K562 (cell line): ENCODE results near the gene TAP2. TPM values are rescaled to one million over a fixed set of nuclear protein-coding genes. Genes with fewer than 3 reads are reported as not detected.

Source experiments
- CBX3 ChIP-seq, 2 experiments: IDR thresholded peaks; 1 replicate in 1 of 2; 2 replicates in 1 of 2; pipeline ENCODE4 v1.6.1; 2012; ENCODE audit warnings: inconsistent platforms in 2 of 2, low read length in 2 of 2, borderline replicate concordance in 1 of 2, control low read depth in 1 of 2
- FOSL1 ChIP-seq: fragments of 200-800 bp; sonication (Bioruptor generic); conservative IDR thresholded peaks from 2 replicates; pipeline ENCODE4 v1.6.1; 2016; ENCODE audit warnings: missing genetic modification characterization, missing compliant biosample characterization
- HDAC2 ChIP-seq: fragments of 450-650 bp; IDR thresholded peaks from 2 replicates; pipeline ENCODE4 v1.6.1; 2016; ENCODE audit warnings: mild to moderate bottlenecking
- HMGN3 ChIP-seq: IDR thresholded peaks from 2 replicates; pipeline ENCODE4 v1.6.1; 2011; ENCODE audit warnings: borderline replicate concordance, low read depth, mild to moderate bottlenecking, mixed read lengths, low read length; ENCODE audit not compliant: insufficient read length; ENCODE audit errors: extremely low read depth
- MIER1 ChIP-seq: fragments of 450-650 bp; IDR thresholded peaks from 2 replicates; pipeline ENCODE4 v1.6.1; 2016; ENCODE audit warnings: antibody characterized with exemption, mild to moderate bottlenecking, low read depth
- MTA3 ChIP-seq: fragments of 450-650 bp; formaldehyde crosslinking; IDR thresholded peaks from 2 replicates; pipeline ENCODE4 v1.6.1; 2017; ENCODE audit warnings: mild to moderate bottlenecking, borderline replicate concordance
- NCOA4 ChIP-seq: fragments of 450-650 bp; IDR thresholded peaks from 2 replicates; pipeline ENCODE4 v1.6.1; 2018; ENCODE audit warnings: mild to moderate bottlenecking; ENCODE audit not compliant: partially characterized antibody
- RBM17 ChIP-seq: fragments of 200-400 bp; formaldehyde crosslinking; IDR thresholded peaks from 2 replicates; pipeline ENCODE4 v1.6.1; 2017; ENCODE audit warnings: low read depth, mild to moderate bottlenecking, low read length, borderline replicate concordance
- RCOR1 ChIP-seq, 2 experiments: IDR thresholded peaks; 2 replicates each; pipeline ENCODE4 v1.6.1; 2012; ENCODE audit warnings: low read depth in 2 of 2, low read length in 2 of 2, borderline replicate concordance in 1 of 2, improper control_type of control experiment in 1 of 2
- STAT5A ChIP-seq: IDR thresholded peaks from 2 replicates; pipeline ENCODE4 v1.6.1; 2012; ENCODE audit warnings: low read length, inconsistent platforms, borderline replicate concordance
- STAT5B ChIP-seq: fragments of 250-450 bp; sonication (Bioruptor Pico); IDR thresholded peaks from 2 replicates; pipeline ENCODE4 v1.8.0; 2021; ENCODE audit warnings: mild to moderate bottlenecking, inconsistent platforms
- ZNF778 ChIP-seq: fragments of 450-650 bp; formaldehyde crosslinking; IDR thresholded peaks from 2 replicates; pipeline ENCODE4 v1.4.0; 2020; ENCODE audit warnings: mild to moderate bottlenecking, moderate library complexity
- polyA plus RNA-seq, 8 experiments: library from polyadenylated mRNA; depleted of rRNA in 4 of 8; stranded (reverse) in 5 of 8; unstranded in 3 of 8; fragments of >200 nt; fragmentation: Nextera tagmentation in 2 of 8; fragmentation: Illumina TruSeq in 1 of 8; extraction: Ambion mirVana in 2 of 8; extraction: Trizol in 1 of 8; gene quantifications; 2 replicates each; pipeline versions ENCODE4 v1.2.1 to v1.2.3, GENCODE V29; 2011 to 2014; ENCODE audit warnings: inconsistent platforms in 1 of 8, missing spikeins in 1 of 8
- total RNA-seq, 7 experiments: library from RNA; depleted of rRNA in 6 of 7; stranded (reverse); fragments of >200 nt in 6 of 7; fragmentation: Illumina TruSeq in 2 of 7; extraction: Trizol in 2 of 7; gene quantifications; 2 replicates each; pipeline versions ENCODE4 v1.2.1 to v1.2.3, GENCODE V29; 2011 to 2021; ENCODE audit warnings: low replicate concordance in 1 of 7
- TF ChIP-seq, protein P1 (sequence below): fragments of 450-650 bp; formaldehyde crosslinking; IDR thresholded peaks from 2 replicates; pipeline ENCODE4 v1.4.0; 2020; ENCODE audit warnings: mild to moderate bottlenecking, moderate library complexity
- TF ChIP-seq, protein P2 (sequence below), 2 experiments: fragments of 150-350 bp in 1 of 2; IDR thresholded peaks; 2 replicates each; pipeline ENCODE4 v1.6.1; 2012 to 2016; ENCODE audit warnings: low read depth in 2 of 2, low read length in 2 of 2, mild to moderate bottlenecking in 1 of 2, moderate library complexity in 1 of 2
- TF ChIP-seq, protein P3 (sequence below): sonication (generic); formaldehyde crosslinking; IDR thresholded peaks from 2 replicates; pipeline ENCODE4 v1.8.0; 2023; ENCODE audit warnings: mild to moderate bottlenecking, missing genetic modification reagents
- TF ChIP-seq, protein P4 (sequence below): fragments of 450-650 bp; IDR thresholded peaks from 2 replicates; pipeline ENCODE4 v1.6.1; 2017; ENCODE audit warnings: mild to moderate bottlenecking, moderate library complexity
- TF ChIP-seq, protein P5 (sequence below): fragments of 250-450 bp; sonication (Bioruptor Pico); IDR thresholded peaks from 2 replicates; pipeline ENCODE4 v1.5.1; 2021; ENCODE audit warnings: mild to moderate bottlenecking

The TAP2 gene
- total and polyA plus RNA-seq, 9 of the 15 experiments (the other 6 are each of a cell fraction or from before 2014, with no cell fraction given) = 2.0 to 53.5 (median 19.6) TPM

DNA sequence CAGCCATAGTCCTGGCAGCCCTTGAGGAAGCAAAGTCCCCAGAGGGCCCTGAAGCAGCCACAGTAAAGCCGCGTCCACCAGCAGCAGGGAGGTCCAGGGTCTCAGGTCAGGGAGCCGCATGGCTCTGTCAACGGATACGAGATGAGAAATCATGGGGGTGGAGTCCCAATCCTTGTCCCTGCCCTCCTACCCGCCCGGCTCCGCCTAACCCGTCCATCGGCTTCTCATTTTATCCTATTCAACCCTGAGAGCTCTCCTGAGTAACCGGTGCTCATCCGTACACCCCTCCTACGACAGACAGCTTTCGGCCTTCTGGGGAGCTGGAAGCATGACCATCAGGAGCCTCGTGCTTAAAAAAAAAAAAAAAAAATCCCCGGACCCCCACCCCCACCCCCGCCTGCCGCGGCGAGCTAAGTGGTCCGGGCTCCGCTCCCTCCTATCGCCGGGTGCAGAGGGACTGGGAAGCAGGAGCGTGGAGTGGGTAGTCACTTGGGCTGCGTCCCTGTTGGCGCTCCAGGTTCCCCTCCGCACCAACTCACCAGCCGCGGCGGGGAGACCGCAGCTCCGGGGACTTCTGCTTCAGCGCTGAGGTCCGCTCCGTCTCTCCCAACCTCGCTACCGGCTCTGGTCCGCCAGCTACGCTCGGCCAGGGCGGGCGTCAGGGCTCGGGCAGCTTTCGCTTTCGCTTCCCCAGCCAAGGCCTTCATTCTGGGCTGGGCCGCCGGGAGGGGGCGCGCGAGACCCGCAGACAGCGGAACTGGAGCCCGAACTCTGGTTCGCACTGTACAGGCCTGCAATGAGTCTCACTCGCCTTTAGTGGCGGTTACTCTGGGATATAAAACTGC lies at the start of gene TAP2 (continued):
- TF ChIP-seq, protein P1, sequence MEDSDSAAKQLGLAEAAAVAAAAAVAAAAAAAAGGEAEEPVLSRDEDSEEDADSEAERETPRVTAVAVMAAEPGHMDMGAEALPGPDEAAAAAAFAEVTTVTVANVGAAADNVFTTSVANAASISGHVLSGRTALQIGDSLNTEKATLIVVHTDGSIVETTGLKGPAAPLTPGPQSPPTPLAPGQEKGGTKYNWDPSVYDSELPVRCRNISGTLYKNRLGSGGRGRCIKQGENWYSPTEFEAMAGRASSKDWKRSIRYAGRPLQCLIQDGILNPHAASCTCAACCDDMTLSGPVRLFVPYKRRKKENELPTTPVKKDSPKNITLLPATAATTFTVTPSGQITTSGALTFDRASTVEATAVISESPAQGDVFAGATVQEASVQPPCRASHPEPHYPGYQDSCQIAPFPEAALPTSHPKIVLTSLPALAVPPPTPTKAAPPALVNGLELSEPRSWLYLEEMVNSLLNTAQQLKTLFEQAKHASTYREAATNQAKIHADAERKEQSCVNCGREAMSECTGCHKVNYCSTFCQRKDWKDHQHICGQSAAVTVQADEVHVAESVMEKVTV = peak; percentile 99
- TF ChIP-seq HMGN3 (peak; percentile 78), NCOA4 (no peak), ZNF778 (CRISPR knock-in tag) (no peak), STAT5B (CRISPR knock-in tag) (no peak), RBM17 (no peak), RCOR1 (IDR thresholded peaks at IDR 0.05; ENCODE audit: borderline replicate concordance in 1 of 2, low read depth in 2 of 2, low read length in 2 of 2) (peak in 1 of 2 experiments; percentile 72; a peak in 2 of 4 replicates), FOSL1 (tag) (no peak), MTA3 (peak; percentile 77), MIER1 (no peak), HDAC2 (no peak; the same call in 1 of the 2 replicates), STAT5A (no peak), CBX3 (IDR thresholded peaks at IDR 0.05; ENCODE audit: borderline replicate concordance in 1 of 2, low read length in 2 of 2) (0 out of 3 replicates have a peak, but pooled peaks of 1 of the 2 experiments have one; percentile 21)
- TF ChIP-seq, protein P2, sequence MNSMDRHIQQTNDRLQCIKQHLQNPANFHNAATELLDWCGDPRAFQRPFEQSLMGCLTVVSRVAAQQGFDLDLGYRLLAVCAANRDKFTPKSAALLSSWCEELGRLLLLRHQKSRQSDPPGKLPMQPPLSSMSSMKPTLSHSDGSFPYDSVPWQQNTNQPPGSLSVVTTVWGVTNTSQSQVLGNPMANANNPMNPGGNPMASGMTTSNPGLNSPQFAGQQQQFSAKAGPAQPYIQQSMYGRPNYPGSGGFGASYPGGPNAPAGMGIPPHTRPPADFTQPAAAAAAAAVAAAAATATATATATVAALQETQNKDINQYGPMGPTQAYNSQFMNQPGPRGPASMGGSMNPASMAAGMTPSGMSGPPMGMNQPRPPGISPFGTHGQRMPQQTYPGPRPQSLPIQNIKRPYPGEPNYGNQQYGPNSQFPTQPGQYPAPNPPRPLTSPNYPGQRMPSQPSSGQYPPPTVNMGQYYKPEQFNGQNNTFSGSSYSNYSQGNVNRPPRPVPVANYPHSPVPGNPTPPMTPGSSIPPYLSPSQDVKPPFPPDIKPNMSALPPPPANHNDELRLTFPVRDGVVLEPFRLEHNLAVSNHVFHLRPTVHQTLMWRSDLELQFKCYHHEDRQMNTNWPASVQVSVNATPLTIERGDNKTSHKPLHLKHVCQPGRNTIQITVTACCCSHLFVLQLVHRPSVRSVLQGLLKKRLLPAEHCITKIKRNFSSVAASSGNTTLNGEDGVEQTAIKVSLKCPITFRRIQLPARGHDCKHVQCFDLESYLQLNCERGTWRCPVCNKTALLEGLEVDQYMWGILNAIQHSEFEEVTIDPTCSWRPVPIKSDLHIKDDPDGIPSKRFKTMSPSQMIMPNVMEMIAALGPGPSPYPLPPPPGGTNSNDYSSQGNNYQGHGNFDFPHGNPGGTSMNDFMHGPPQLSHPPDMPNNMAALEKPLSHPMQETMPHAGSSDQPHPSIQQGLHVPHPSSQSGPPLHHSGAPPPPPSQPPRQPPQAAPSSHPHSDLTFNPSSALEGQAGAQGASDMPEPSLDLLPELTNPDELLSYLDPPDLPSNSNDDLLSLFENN (IDR thresholded peaks at IDR 0.05; ENCODE audit: low read depth in 2 of 2, low read length in 2 of 2) = no peak
- TF ChIP-seq, protein P3, sequence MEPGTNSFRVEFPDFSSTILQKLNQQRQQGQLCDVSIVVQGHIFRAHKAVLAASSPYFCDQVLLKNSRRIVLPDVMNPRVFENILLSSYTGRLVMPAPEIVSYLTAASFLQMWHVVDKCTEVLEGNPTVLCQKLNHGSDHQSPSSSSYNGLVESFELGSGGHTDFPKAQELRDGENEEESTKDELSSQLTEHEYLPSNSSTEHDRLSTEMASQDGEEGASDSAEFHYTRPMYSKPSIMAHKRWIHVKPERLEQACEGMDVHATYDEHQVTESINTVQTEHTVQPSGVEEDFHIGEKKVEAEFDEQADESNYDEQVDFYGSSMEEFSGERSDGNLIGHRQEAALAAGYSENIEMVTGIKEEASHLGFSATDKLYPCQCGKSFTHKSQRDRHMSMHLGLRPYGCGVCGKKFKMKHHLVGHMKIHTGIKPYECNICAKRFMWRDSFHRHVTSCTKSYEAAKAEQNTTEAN (CRISPR knock-in tag) = no peak
- TF ChIP-seq, protein P4, sequence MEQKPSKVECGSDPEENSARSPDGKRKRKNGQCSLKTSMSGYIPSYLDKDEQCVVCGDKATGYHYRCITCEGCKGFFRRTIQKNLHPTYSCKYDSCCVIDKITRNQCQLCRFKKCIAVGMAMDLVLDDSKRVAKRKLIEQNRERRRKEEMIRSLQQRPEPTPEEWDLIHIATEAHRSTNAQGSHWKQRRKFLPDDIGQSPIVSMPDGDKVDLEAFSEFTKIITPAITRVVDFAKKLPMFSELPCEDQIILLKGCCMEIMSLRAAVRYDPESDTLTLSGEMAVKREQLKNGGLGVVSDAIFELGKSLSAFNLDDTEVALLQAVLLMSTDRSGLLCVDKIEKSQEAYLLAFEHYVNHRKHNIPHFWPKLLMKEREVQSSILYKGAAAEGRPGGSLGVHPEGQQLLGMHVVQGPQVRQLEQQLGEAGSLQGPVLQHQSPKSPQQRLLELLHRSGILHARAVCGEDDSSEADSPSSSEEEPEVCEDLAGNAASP = no peak
- TF ChIP-seq, protein P5, sequence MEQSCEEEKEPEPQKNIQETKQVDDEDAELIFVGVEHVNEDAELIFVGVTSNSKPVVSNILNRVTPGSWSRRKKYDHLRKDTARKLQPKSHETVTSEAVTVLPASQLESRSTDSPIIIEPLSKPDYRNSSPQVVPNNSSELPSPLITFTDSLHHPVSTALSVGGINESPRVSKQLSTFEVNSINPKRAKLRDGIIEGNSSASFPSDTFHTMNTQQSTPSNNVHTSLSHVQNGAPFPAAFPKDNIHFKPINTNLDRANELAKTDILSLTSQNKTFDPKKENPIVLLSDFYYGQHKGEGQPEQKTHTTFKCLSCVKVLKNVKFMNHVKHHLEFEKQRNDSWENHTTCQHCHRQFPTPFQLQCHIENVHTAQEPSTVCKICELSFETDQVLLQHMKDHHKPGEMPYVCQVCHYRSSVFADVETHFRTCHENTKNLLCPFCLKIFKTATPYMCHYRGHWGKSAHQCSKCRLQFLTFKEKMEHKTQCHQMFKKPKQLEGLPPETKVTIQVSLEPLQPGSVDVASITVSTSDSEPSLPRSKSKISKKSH = no peak
